ENCODE results near the gene ANK2. TPM values are rescaled to one million over a fixed set of nuclear protein-coding genes. Genes with fewer than 3 reads are reported as not detected.
"Not testable (repeated sequence)": the region's sequence is repeated elsewhere in the genome, so short reads cannot be mapped to it uniquely, and the experiment has no call there.

The ANK2 gene
- total RNA-seq, 1 experiment from 2014 or later, result 0.08 TPM

- DNase-seq (ENCODE audit: low spot score), result no peak
Measured at GRCh38 chr4:113189546-113189945, 140.1 kb downstream of the ANK2 start.

- no peak for DNase-seq (ENCODE audit: low spot score)
Measured at GRCh38 chr4:113209153-113209552, 159.7 kb downstream of the ANK2 start.

- DNase-seq (ENCODE audit: low spot score), result no peak
Measured at GRCh38 chr4:113209652-113210320, 160.3 kb downstream of the ANK2 start.

- DNase-seq (ENCODE audit: low spot score), result no peak
Measured at GRCh38 chr4:113212613-113213012, 163.2 kb downstream of the ANK2 start.

GRCh38 chr4:113221990-113222389 lies 172.5 kb downstream of the ANK2 start:
- DNase-seq (ENCODE audit: low spot score), result no peak

- DNase-seq (ENCODE audit: low spot score), result peak; percentile 5
Measured at GRCh38 chr4:113222471-113222870, 173.0 kb downstream of the ANK2 start.

- no peak for DNase-seq (ENCODE audit: low spot score)
Measured at GRCh38 chr4:113223001-113223400, 173.5 kb downstream of the ANK2 start.

GRCh38 chr4:113232194-113232593 lies 182.7 kb downstream of the ANK2 start:
- DNase-seq (ENCODE audit: low spot score), result no peak

GRCh38 chr4:113236916-113237315 lies 187.5 kb downstream of the ANK2 start:
- DNase-seq (ENCODE audit: low spot score), result no peak

- DNase-seq (ENCODE audit: low spot score), result no peak
Measured at GRCh38 chr4:113243312-113243711, 193.9 kb downstream of the ANK2 start.

- not testable (repeated sequence) for DNase-seq (ENCODE audit: low spot score)
Measured at GRCh38 chr4:113244747-113245146, 195.3 kb downstream of the ANK2 start.

- peak; percentile 21 for DNase-seq (ENCODE audit: low spot score)
Measured at GRCh38 chr4:113248320-113248719, 198.9 kb downstream of the ANK2 start.

- no peak for DNase-seq (ENCODE audit: low spot score)
Measured at GRCh38 chr4:113255628-113256027, 206.2 kb downstream of the ANK2 start.

- DNase-seq (ENCODE audit: low spot score), result no peak
Measured at GRCh38 chr4:113256946-113257345, 207.5 kb downstream of the ANK2 start.

GRCh38 chr4:113260688-113261087 lies 211.2 kb downstream of the ANK2 start:
- DNase-seq (ENCODE audit: low spot score), result no peak

- no peak for DNase-seq (ENCODE audit: low spot score)
Measured at GRCh38 chr4:113263274-113263673, 213.8 kb downstream of the ANK2 start.

- no peak for DNase-seq (ENCODE audit: low spot score)
Measured at GRCh38 chr4:113270520-113271319, 221.3 kb downstream of the ANK2 start.

GRCh38 chr4:113272523-113272922 lies 223.1 kb downstream of the ANK2 start:
- DNase-seq (ENCODE audit: low spot score), result no peak

- no peak for DNase-seq (ENCODE audit: low spot score)
Measured at GRCh38 chr4:113273721-113274220, 224.3 kb downstream of the ANK2 start.

- DNase-seq (ENCODE audit: low spot score), result no peak
Measured at GRCh38 chr4:113276464-113277170, 227.2 kb downstream of the ANK2 start.

- peak; percentile 90 for DNase-seq (ENCODE audit: low spot score)
Measured at GRCh38 chr4:113278324-113278934, 229.0 kb downstream of the ANK2 start.

- no peak for DNase-seq (ENCODE audit: low spot score)
Measured at GRCh38 chr4:113285501-113285900, 236.0 kb downstream of the ANK2 start.
